Mesodermal cell (in vitro differentiated cells): ENCODE measurements around the gene SLC30A5. TPM values are rescaled to one million over a fixed set of nuclear protein-coding genes. Genes with fewer than 3 reads are reported as not detected.
"Not testable (repeated sequence)": the region's sequence is repeated elsewhere in the genome, so short reads cannot be mapped to it uniquely, and the experiment has no call there.

ENCODE experiments used
- H3K27ac ChIP-seq: 2 replicates; pipeline ENCODE4 v1.7.0; 2013; ENCODE audit warnings: mild to moderate bottlenecking, low read depth, low read length, moderate library complexity; ENCODE audit not compliant: severe bottlenecking
- H3K36me3 ChIP-seq: 2 replicates; pipeline ENCODE4 v1.7.1; 2013; ENCODE audit warnings: mild to moderate bottlenecking, low read length, moderate library complexity; ENCODE audit not compliant: control insufficient read depth, insufficient read depth
- H3K4me1 ChIP-seq: one replicate; pipeline ENCODE4 v1.7.1; 2013; ENCODE audit warnings: mild to moderate bottlenecking, low read length; ENCODE audit not compliant: insufficient read depth, control insufficient read depth, poor library complexity, severe bottlenecking
- H3K4me3 ChIP-seq: 2 replicates; pipeline ENCODE4 v1.7.0; 2013; ENCODE audit warnings: low read length, control low read depth, mild to moderate bottlenecking; ENCODE audit not compliant: insufficient read depth, poor library complexity, severe bottlenecking; ENCODE audit errors: extremely low read depth
- H3K9me3 ChIP-seq: 2 replicates; pipeline ENCODE4 v1.7.1; 2013; ENCODE audit warnings: mild to moderate bottlenecking, low read length, moderate library complexity; ENCODE audit not compliant: control insufficient read depth
- WGBS, 2 experiments: methylation state at CpG; one replicate each; pipeline ENCODE4 v1.1.5; 2013; ENCODE audit warnings: missing lambda C conversion rate in 2 of 2; ENCODE audit not compliant: insufficient coverage in 2 of 2; 5-methylcytosine and 5-hydroxymethylcytosine counted together
- polyA plus RNA-seq, 2 experiments: library from polyadenylated mRNA; stranded (reverse); fragments of 50-300 nt; gene quantifications; one replicate each; pipeline ENCODE4 v1.2.3, GENCODE V29; 2013

SLC30A5 gene
- polyA plus RNA-seq (2013, experiment 1 of 2), result 46.3 TPM
- polyA plus RNA-seq (2013, experiment 2 of 2), result 55.5 TPM

DNA sequence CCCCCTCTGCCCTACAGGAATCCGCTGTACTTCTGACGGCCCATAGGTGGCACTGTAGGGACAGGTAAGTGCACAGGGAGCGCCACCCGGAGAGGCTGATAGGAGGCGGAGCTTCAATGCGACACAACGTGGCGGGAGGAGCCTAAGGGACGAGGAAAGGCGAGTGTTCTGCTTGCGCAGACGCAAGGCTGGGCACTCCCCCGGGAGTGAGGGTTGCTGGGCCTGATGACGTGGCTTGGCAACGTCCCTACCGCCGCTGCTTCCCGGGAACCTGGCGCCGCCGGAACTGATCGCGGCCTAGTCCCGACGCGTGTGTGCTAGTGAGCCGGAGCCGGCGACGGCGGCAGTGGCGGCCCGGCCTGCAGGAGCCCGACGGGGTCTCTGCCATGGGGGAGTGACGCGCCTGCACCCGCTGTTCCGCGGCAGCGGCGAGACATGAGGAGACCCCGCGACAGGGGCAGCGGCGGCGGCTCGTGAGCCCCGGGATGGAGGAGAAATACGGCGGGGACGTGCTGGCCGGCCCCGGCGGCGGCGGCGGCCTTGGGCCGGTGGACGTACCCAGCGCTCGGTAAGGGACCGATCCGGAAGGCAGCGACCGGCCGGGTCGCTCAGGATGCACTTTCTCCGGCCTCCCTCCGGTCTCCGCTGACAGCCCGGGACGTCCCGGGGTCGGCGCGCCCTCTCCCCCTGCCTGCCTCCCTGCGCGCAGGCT is at the start of gene SLC30A5:
Gene SLC30A5, plus strand, starts transcription at position 244 of the 712 bp plus-strand sequence. Its CDS starts 242 bp downstream, at position 486.
- peak within 1 kb of the TSS; percentile 93 for H3K27ac ChIP-seq
- 0% methylated on average over 57 to 74 of the region's 79 CpGs for WGBS, 2 experiments
- H3K4me1 ChIP-seq, result peaks cover 5% of the 10 kb centered on the region
- H3K9me3 ChIP-seq, result no peaks in the 10 kb centered on the region
- peaks cover 32% of the 10 kb centered on the region for H3K36me3 ChIP-seq
- peak within 1 kb of the TSS; percentile 84 for H3K4me3 ChIP-seq

GRCh38 chr5:69045213-69045612 is 48.6 kb upstream of the SLC30A5 start:
- not testable (repeated sequence) for H3K27ac ChIP-seq, H3K36me3 ChIP-seq, H3K4me1 ChIP-seq, H3K4me3 ChIP-seq, H3K9me3 ChIP-seq
- WGBS, 2 experiments, result 96 to 98% methylated on average over 4 to 6 of the region's 6 CpGs

DNA sequence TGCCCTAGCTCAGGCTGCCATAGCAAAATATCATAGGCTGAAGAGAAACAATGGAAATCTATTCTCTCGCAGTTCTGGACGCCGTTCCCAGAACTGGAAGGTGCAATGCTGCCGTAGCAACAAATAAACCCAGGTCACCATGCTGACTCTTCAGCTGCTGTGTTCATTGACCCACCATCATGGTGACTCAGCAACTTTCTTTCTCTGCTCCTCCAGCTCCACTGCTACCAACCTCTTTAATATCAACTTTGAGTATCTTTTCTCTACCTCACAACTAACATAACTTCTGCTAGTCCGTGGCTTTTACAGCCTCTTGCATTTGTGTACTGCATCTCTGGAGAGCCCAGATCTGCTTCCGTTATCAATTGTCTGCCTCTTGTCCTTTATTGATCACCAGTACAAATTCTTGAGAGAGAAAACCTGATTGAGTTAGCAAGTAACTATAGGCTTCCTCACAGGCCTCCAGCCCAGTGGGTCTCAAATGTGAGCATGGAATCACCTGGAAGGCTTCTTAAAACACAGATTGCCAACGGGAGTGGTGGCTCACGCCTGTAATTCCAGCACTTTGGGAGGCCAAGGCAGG is 47.3 kb upstream of the SLC30A5 start:
- no peaks in the 10 kb centered on the region for H3K4me1 ChIP-seq
- H3K4me3 ChIP-seq, result no peak overlapping the region
- no peaks in the 10 kb centered on the region for H3K9me3 ChIP-seq
- H3K27ac ChIP-seq, result no peak overlapping the region
- no peaks in the 10 kb centered on the region for H3K36me3 ChIP-seq
- WGBS, 2 experiments, result 91 to 92% methylated on average over 7 to 8 of the region's 8 CpGs

DNA sequence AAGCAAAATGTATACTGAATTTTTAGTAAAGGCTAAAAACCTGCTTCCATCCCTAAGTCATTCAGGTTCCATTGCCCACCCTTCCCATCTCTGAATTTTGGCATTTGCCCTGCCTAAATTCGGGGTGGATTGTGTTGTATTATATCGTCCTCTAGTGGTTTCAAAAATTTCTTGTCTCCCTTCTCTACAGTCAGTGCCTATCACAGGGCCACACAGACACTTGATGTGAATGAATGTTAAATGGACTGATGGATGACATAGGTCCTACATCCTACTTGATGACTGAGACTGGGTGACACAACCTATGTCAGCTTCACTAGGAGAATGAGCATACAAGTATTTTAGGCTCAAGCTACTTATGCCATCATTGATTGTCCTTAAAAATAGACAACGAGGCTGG is 45.6 kb upstream of the SLC30A5 start:
- H3K9me3 ChIP-seq, result no peaks in the 10 kb centered on the region
- no peak overlapping the region for H3K4me3 ChIP-seq
- no peaks in the 10 kb centered on the region for H3K4me1 ChIP-seq
- WGBS, 2 experiments, result 82 to 92% methylated on average over 1 of the region's 3 CpGs
- no peaks in the 10 kb centered on the region for H3K36me3 ChIP-seq
- H3K27ac ChIP-seq, result no peak overlapping the region

DNA sequence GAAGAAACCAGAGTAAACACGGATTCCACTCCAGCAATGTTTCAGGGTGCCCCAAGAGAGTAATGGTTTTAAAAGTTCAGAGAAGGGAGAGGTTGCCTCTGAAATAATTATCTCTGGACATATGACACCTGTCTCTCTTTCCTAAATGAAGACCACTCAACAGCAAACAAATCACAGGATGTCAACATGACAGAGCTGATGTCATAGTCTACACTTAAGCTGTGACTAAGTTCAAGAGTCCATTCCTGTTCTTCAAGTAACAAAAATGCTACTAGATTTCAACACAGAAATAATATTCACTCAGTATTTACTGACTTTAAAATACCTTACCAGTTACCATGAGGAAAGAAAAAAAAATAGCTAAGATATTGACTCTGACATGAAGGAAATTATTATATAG is 44.7 kb upstream of the SLC30A5 start:
- no peaks in the 10 kb centered on the region for H3K9me3 ChIP-seq
- H3K4me1 ChIP-seq, result no peaks in the 10 kb centered on the region
- no peaks in the 10 kb centered on the region for H3K36me3 ChIP-seq
- no peak overlapping the region for H3K27ac ChIP-seq
- 83% methylated on average over 1 of the region's 1 CpG; no CpG with 5 or more reads in 1 of the 2 experiments for WGBS, 2 experiments
- H3K4me3 ChIP-seq, result no peak overlapping the region

GRCh38 chr5:69049796-69050195 is 44.0 kb upstream of the SLC30A5 start:
- H3K9me3 ChIP-seq, result no peaks in the 10 kb centered on the region
- H3K27ac ChIP-seq, result no peak overlapping the region
- no peaks in the 10 kb centered on the region for H3K4me1 ChIP-seq
- H3K4me3 ChIP-seq, result no peak overlapping the region
- WGBS, 2 experiments, result no CpG with 5 or more reads among the region's 2 CpGs
- H3K36me3 ChIP-seq, result no peaks in the 10 kb centered on the region

DNA sequence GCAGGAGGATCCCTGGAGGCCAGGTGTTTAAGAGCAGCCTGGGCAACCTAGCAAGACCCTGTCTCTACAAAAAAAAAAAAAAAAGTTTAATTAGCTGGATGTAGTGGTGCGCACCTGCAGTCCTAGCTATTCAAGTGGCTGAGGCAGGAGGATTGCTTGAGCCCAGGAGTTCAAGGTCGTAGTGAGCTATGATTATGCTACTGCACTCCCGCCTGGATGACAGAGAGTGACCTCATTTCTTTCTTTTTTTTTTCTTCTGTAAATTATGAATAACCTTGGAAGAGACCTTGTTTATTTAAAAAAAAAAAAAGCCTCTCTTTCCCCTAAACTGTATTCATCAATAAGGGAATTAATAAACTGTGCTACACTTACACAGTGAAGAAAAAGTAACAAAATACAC is 43.6 kb upstream of the SLC30A5 start:
- no peak overlapping the region for H3K27ac ChIP-seq
- no peaks in the 10 kb centered on the region for H3K4me1 ChIP-seq
- no peaks in the 10 kb centered on the region for H3K36me3 ChIP-seq
- 100% methylated on average over 1 of the region's 3 CpGs; no CpG with 5 or more reads in 1 of the 2 experiments for WGBS, 2 experiments
- no peak overlapping the region for H3K4me3 ChIP-seq
- H3K9me3 ChIP-seq, result no peaks in the 10 kb centered on the region

GRCh38 chr5:69052181-69052580 is 41.6 kb upstream of the SLC30A5 start:
- Histone ChIP-seq H3K4me3 (no peak overlapping the region), H3K36me3 (no peaks in the 10 kb centered on the region), H3K4me1 (no peaks in the 10 kb centered on the region), H3K9me3 (no peaks in the 10 kb centered on the region), H3K27ac (no peak overlapping the region)
- WGBS, 2 experiments, result 40 to 90% methylated on average over 1 to 5 of the region's 6 CpGs

- no peaks in the 10 kb centered on the region for H3K4me1 ChIP-seq
- no peaks in the 10 kb centered on the region for H3K9me3 ChIP-seq
- no peak overlapping the region for H3K27ac ChIP-seq
- 90 to 96% methylated on average over 29 to 32 of the region's 32 CpGs for WGBS, 2 experiments
- H3K36me3 ChIP-seq, result no peaks in the 10 kb centered on the region
- no peak overlapping the region for H3K4me3 ChIP-seq
Observed at GRCh38 chr5:69074664-69075521, 18.9 kb upstream of the SLC30A5 start.

DNA sequence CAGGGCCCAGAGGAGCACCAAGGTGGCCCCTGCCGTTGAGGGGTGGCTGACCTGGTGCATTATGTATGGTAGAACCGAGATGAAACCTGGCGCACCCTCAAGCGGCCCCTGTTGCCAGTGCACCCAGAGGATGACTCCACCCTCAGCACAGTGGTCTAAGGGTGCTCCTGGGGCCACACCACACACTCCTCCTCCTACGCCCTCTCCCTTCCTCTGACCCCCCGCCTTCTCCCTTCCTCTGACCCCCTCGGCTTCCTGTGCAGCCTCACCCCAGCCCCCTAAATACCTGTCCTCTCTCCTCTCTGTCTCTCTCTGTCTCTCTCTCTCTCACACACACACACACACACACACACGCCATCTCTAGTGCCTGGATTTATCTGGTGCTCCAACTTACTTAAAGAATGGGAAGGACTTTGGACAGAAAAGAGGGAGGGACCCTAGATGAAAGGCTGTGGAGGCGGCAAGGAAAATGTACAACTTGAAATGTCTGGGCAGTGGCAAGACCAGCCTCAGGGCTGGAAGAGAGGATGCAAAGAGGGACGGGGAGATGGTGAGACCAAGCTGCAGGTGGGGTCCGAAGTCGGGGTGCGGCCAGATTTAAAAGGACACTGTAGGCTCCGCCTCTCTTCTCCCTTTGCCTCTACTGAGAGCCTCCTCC is 18.2 kb upstream of the SLC30A5 start:
- WGBS, 2 experiments, result 82 to 85% methylated on average over 8 to 10 of the region's 14 CpGs
- Histone ChIP-seq H3K27ac (no peak overlapping the region), H3K36me3 (no peaks in the 10 kb centered on the region), H3K4me1 (no peaks in the 10 kb centered on the region), H3K9me3 (no peaks in the 10 kb centered on the region), H3K4me3 (no peak overlapping the region)
